OCI-LY7 (cell line): Measurements from ENCODE around the gene SC5D.

ENCODE experiments used
- EZH2phosphoT487 ChIP-seq: fragments of 200-600 bp; sonication (generic); IDR thresholded peaks from 2 replicates; pipeline ENCODE4 v1.6.1; 2018; ENCODE audit warnings: low read depth, borderline replicate concordance, mild to moderate bottlenecking, mixed run types, antibody characterized with exemption, low read length, moderate library complexity, mixed read lengths
- TF ChIP-seq, protein P1 (sequence below): fragments of 200-600 bp; sonication (generic); conservative IDR thresholded peaks from 2 replicates; pipeline ENCODE4 v1.5.1; 2014; ENCODE audit warnings: mild to moderate bottlenecking, antibody characterized with exemption, low read length, moderate library complexity, mixed read lengths

DNA sequence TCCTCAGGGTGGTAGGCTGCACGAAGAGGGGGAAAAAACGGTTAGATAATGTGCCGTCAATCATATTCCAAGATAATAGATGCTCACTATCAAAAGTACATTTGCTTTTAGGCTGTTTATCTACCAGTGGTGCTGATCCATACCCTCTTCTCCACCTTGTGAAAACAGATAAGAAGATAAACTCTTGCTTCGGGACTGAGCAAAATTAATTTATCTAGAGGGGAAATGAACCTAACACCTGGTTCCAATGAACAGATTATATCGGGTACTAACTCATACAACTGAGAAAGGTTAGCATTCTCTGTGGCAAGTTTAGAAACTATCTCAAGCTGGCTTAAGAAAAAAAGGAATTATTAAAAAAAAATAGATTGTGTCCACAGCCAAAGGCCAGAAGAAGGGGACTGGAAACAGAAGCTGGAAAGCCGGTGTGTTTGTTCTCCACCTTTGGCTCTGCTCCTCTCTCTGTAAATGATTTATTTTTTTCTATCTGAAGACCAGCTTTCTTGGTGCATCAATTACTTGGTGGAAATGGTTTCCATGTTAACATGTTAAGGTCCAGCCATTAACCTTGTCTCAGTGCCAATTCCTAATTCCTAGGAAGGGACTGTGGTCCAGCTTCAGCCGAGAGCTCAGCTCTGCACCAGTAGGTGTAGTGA is 55.8 kb downstream of the SC5D start:
- no peak for TF ChIP-seq EZH2phosphoT487
- TF ChIP-seq, protein P1, sequence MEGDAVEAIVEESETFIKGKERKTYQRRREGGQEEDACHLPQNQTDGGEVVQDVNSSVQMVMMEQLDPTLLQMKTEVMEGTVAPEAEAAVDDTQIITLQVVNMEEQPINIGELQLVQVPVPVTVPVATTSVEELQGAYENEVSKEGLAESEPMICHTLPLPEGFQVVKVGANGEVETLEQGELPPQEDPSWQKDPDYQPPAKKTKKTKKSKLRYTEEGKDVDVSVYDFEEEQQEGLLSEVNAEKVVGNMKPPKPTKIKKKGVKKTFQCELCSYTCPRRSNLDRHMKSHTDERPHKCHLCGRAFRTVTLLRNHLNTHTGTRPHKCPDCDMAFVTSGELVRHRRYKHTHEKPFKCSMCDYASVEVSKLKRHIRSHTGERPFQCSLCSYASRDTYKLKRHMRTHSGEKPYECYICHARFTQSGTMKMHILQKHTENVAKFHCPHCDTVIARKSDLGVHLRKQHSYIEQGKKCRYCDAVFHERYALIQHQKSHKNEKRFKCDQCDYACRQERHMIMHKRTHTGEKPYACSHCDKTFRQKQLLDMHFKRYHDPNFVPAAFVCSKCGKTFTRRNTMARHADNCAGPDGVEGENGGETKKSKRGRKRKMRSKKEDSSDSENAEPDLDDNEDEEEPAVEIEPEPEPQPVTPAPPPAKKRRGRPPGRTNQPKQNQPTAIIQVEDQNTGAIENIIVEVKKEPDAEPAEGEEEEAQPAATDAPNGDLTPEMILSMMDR: no peak
